NOMO-1 (cell line): ENCODE data around the gene XRCC4.
"Not testable (repeated sequence)": the region's sequence is repeated elsewhere in the genome, so short reads cannot be mapped to it uniquely, and the experiment has no call there.

ENCODE experiments used
- DNase-seq, 2 experiments: peaks; one replicate each; lab custom pipeline; 2025; ENCODE audit not compliant: unreplicated experiment in 2 of 2; lab: John Stamatoyannopoulos, UW

Gene XRCC4

DNA sequence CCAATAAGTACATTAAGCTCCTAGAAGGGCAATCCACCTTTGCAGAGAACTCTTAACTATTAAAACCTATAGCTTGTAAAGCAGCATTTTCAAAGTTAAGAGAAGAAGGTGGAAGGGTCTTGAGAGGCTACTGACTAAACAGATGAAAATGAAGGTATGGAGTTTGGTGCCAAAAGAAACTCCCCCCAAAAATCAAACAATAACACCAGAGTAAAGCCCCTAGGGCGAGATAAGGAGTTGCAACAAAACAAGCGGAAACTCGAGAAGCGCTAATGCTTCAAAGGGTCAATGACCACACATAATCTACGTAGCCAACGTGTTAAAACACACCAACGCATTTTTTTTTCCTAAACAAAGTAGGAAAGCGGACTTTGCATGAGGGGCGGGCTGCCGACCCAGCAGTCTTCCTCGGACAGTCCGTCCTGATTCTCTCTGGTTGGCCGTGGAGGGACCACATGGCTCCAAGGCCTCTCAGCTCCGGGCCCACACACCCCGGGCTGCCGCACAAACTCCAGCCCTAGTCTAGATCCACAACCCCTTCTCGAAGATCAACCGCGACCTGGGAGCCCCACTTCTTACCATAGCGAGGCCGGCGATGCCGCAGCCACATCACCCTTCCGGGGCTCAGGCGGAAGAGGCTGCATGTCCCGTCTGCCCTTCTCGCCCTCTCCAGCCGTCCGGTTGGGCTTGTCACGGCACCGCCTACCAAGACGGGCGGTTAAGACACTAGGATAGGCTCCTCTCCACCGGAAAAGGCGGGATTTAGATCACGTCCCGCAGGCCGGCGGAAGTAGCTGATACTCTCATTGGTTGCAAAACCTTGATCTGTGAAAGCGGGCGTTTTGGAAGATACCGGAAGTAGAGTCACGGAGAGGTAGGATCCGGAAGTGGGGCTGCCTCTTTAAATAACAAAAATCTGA is at the start of gene XRCC4, which contains the start of gene TMEM167A:
TSS of gene XRCC4 (plus strand) at position 806 of the 920 bp plus-strand sequence. CDS start 27,373 bp downstream, outside the sequence.
TSS of gene TMEM167A (minus strand) at position 653 of the 920 bp plus-strand sequence. CDS start at position 582, 71 bp downstream.
- peak; percentile 98 to 99 for DNase-seq

DNA sequence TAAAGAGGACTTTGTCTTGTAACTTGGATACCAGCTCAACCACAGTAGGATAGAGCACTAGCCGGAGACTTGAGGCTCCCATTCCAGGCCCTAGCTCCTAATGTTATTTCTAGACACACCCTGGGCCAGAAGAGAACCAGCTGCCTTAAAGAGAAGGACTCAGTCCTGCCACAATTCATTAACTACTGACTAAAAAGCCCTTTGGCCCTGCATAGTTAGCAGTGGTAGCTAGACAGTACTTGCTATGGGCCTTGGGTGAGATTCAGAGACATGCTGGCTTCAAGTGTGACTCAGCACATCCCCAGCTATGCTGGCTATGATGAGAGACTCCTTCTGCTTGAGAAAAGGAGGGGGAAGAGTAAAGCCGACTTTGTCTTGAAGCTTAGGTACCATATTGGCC is 47.4 kb upstream of the XRCC4 start:
- no peak for DNase-seq

- no peak for DNase-seq
Measured at GRCh38 chr5:83031381-83031780, 46.0 kb upstream of the XRCC4 start.

DNA sequence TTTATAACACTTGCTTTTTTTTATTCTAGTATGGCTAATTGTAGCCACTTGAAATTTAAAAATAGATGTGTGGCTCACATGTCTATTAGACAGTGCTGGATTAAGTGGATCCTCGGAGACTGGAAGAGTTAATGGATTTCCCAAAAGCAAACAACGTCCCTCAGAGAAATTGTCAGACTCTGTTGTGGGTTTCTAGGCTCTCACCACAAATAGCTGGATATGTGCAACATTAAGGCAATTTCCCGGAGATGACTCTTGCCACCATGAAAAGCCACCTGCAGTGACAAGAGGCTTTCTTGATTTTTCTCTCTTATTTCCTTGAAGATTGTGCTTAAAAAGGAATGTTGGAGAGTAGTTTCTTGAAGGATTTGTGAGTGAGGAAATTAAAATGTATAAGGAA is 43.3 kb upstream of the XRCC4 start:
- DNase-seq, result no peak

- DNase-seq, result no peak
Measured at GRCh38 chr5:83034528-83035207, 42.7 kb upstream of the XRCC4 start.

- no peak for DNase-seq
Measured at GRCh38 chr5:83035373-83036100, 41.8 kb upstream of the XRCC4 start.

DNA sequence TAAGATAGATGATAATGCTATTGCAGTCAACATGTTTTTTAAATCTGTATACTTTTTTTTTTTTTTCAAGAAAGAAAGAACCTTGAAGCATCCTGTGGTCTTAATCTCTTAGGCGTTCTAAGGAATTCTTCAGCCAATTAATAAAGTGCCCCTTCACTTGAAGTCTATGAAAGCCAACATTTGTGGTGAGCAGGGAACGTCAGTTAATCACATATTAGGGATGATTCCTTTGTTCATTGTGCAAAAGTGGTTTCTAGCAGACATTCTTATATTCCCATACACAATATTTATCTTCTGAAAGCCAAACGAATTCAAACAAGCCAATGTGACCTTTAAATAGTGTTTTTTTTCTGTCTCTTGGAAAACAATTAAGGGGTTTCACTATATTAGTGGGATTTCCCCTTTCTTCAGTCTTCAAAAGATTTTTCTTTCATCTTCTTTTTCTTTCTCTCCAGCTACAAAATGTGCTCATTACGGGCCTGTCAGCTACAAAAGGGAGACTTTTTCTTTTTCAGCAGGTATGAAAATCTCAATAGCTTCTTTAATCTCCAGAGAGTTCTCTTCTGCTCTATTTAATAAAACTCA is 40.3 kb upstream of the XRCC4 start:
- no peak for DNase-seq

DNA sequence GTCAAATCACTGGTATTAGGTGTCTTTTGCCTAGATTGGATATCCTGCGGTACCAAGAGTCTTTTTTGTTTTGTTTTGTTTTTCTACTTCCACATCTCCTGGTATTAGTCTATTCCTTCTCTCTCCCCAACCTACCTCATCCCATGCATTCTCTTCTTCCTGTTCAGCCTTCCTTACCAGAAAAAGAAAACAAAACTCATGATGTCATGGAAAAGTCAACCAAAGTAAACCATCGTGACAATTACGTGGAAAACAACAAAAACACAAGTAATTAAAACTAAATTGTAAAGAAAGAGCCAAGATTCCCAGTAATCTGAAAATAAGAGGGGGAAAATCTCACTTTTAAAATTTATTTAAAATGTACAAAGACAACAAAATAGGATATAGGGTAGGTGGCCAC is 38.4 kb upstream of the XRCC4 start:
- no peak for DNase-seq

DNA sequence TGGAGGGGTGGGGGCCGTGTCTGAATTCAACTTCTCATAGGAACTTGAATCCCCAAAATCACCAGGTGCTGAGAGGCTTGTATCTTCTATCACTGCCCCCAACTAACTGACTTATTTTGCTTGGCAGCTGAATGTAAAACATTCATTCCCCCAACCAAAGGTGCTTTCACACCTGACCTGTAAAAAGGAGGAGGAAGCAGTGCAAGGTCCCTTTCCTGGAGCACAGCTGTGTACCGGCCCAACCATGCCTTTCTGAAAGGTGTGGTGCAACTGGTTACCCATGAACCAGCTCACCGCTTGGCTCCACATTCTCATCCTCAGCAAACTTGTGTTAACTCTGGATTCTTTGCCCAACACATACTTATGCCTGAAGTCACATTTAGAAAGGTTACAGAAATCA is 34.8 kb upstream of the XRCC4 start:
- DNase-seq, result no peak

GRCh38 chr5:83044926-83045325 is 32.4 kb upstream of the XRCC4 start:
- DNase-seq, result no peak

- no peak for DNase-seq
Measured at GRCh38 chr5:83048277-83048676, 29.1 kb upstream of the XRCC4 start.

DNA sequence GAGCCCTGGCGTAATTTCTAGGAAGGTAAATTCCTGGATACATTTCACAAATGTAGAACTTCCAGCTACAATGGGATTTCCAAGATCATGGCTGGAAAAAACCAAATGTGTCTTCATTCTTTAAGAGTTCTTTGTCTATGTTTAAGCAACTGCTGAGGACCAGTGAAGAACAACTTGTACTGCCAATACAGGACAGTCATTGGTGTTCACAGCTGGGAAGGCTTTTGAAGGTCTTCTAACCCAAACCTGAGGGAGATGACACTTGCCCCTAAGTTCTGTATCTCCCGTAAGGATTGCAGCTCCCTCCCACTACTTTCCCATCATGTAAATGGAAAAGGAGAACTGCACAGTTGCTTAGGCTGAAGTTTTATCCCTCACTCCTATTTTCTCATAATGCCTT is 28.5 kb upstream of the XRCC4 start:
- DNase-seq, result no peak

- no peak for DNase-seq
Measured at GRCh38 chr5:83049370-83049885, 27.9 kb upstream of the XRCC4 start.

- DNase-seq, result no peak
Measured at GRCh38 chr5:83050723-83051340, 26.5 kb upstream of the XRCC4 start.

GRCh38 chr5:83055166-83055565 is 22.2 kb upstream of the XRCC4 start:
- DNase-seq, result no peak

GRCh38 chr5:83058726-83059125 is 18.6 kb upstream of the XRCC4 start:
- no peak for DNase-seq

DNA sequence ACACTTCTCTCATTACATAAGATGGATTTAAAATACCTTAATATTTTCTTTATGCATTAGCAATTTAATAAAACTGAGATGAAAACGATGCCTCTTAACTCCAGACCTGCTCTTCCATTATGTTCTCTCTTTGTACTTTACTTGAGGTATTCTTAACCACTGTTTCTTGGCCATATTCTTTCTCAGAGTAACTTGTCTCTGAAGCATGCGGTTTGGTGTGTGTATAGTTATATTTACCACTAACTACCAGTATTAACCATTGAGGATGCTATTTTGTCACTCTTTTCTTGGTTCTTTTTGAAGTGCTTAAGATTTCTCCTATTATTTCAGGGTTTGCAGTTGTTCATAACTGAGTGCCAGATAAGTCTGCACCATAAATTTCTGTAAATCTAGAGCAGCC is 18.0 kb upstream of the XRCC4 start:
- no peak for DNase-seq

DNA sequence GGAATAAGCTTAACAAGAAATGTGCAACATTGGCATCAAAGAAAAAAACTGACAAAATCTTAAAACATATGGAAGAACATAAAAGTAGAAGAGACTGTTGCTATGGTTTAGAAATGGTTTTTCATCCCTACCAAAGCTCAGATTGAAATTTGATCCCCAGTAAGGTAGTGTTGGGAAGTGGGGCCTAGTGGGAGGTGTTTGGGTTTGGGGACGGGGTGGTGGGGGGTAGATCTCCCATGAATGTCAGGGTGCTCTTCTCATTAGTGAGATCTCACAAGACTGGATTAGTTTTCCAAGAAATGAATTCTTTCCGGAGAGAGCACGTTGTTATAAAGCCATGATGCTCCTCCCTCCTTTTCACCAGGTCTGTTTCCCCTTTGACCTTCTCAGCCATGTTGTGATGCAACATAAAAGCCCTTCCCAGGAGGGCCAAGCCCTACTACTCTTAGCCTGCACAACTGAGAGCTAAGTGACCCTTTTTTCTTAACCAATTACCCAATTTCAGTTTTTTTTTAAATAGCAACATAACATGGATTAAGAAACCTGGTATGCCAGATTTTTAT is 10.7 kb upstream of the XRCC4 start:
- DNase-seq, result no peak

DNA sequence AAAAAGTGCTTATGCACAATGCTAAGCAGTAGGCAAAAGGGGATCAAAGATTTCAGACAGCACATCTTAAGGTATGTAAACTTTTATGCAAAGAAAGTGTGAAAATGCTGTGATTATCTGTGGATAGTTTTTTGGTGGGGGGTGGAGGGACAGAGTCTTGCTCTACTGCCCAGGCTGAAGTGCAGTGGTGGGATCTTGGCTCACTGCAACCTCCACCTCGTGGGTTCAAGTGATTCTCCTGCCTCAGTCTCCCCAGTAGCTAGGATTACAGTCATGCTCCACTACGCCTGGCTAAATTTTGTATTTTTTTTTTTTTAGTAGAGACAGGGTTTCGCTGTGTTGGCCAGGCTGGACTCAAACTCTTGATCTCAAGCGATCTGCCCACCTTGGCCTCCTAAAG is 10.0 kb upstream of the XRCC4 start:
- DNase-seq, result not testable (repeated sequence)
